Activated B cell treated with CpG ODN at 0.5 μM for 24 hours (primary cell): ENCODE results near the gene HSF4. TPM values are rescaled to one million over a fixed set of nuclear protein-coding genes. Genes with fewer than 3 reads are reported as not detected.

Experiments
- ATAC-seq: fragments of 200-7000 bp; cut with Tn5 transposase; one replicate; pipeline ENCODE4 v1.10.0; 2021; ENCODE audit warnings: low read depth, mild to moderate bottlenecking, moderate library complexity
- CTCF ChIA-PET: fragments of 350-600 bp; sonication (Branson Sonifier 250); formaldehyde crosslinking; loops from one replicate; lab custom pipeline; 2021; ENCODE audit warnings: antibody characterized with exemption; lab: Charles Lee
- POLR2A ChIA-PET: fragments of 350-600 bp; sonication (Branson Sonifier 250); formaldehyde crosslinking; loops from one replicate; lab custom pipeline; 2021; ENCODE audit warnings: antibody characterized with exemption; lab: Charles Lee
- DNase-seq: peaks from one replicate; pipeline ENCODE4 v3.0.0; 2022
- H3K27ac Mint-ChIP-seq: one replicate; pipeline ENCODE4 v1.8.0; 2020; ENCODE audit warnings: mixed read lengths
- H3K27me3 Mint-ChIP-seq: one replicate; pipeline ENCODE4 v1.8.0; 2021; ENCODE audit warnings: mixed read lengths
- H3K36me3 Mint-ChIP-seq: one replicate; pipeline ENCODE4 v1.8.0; 2021; ENCODE audit warnings: low read depth, mixed read lengths
- H3K4me1 Mint-ChIP-seq: one replicate; pipeline ENCODE4 v1.8.0; 2021; ENCODE audit warnings: mixed read lengths
- H3K4me3 Mint-ChIP-seq: one replicate; pipeline ENCODE4 v1.8.0; 2020; ENCODE audit warnings: mild to moderate bottlenecking, mixed read lengths
- H3K9me3 Mint-ChIP-seq: one replicate; pipeline ENCODE4 v1.8.0; 2020; ENCODE audit warnings: mixed read lengths
- CTCF ChIP-seq: fragments of 200-600 bp; IDR thresholded peaks from one replicate; pipeline ENCODE4 v1.8.0; 2022; ENCODE audit warnings: antibody characterized with exemption, mild to moderate bottlenecking
- intact Hi-C: fragments of 100-400 bp; cut with micrococcal nuclease; formaldehyde crosslinking; loops from one replicate; pipeline ENCODE4 v1.15.1; 2024
- total RNA-seq: library from RNA; stranded (reverse); gene quantifications from 2 replicates; pipeline ENCODE4 v1.2.3, GENCODE V29; 2022

Gene HSF4
- total RNA-seq, 1 donor from 2014 or later, result 5.9 TPM

GRCh38 chr16:67184995-67185650 is 20.6 kb downstream of the HSF4 start:
- intact Hi-C loops, result loop anchor here (1.0 kb wide), 3 partner anchors 168 to 231 kb away; no protein-coding TSS in a partner anchor
- TF ChIP-seq CTCF, result no peak
- Mint-ChIP-seq H3K27me3 (peaks cover 8% of the 10 kb centered on the region), H3K36me3 (no peaks in the 10 kb centered on the region), H3K4me1 (peaks cover 14% of the 10 kb centered on the region), H3K9me3 (no peaks in the 10 kb centered on the region), H3K27ac (peak overlapping the region; percentile 46), H3K4me3 (peak overlapping the region; percentile 85)
- POLR2A ChIA-PET, result interaction anchor here (1.0 to 1.3 kb wide), 5 partner anchors 7 to 167 kb away, joined by 3 to 6 read pairs (median 4); partner anchors contain the start of genes E2F4, FBXL8, TMEM208 and TRADD
- CTCF ChIA-PET, result interaction anchor here (0.6 to 2.1 kb wide), 11 partner anchors 8 to 290 kb away, joined by 3 to 15 read pairs (median 9); partner anchors contain the start of genes FBXL8 and TRADD
- DNase-seq (peak; percentile 75), ATAC-seq (peak; percentile 26)

- Mint-ChIP-seq H3K27me3 (peaks cover 8% of the 10 kb centered on the region), H3K9me3 (no peaks in the 10 kb centered on the region), H3K4me3 (peak overlapping the region; percentile 85), H3K4me1 (peaks cover 14% of the 10 kb centered on the region), H3K36me3 (no peaks in the 10 kb centered on the region), H3K27ac (peak overlapping the region; percentile 46)
- DNase-seq (no peak), ATAC-seq (no peak)
- CTCF ChIA-PET, result interaction anchor here (0.6 to 2.1 kb wide), 10 partner anchors 9 to 290 kb away, joined by 3 to 15 read pairs (median 10); partner anchors contain the start of genes FBXL8 and TRADD
- intact Hi-C loops, result loop anchor here (1.0 kb wide), 3 partner anchors 168 to 231 kb away; no protein-coding TSS in a partner anchor
- POLR2A ChIA-PET, result interaction anchor here (1.0 to 1.3 kb wide), 4 partner anchors 9 to 168 kb away, joined by 3 to 6 read pairs (median 4); partner anchors contain the start of genes FBXL8, TMEM208 and TRADD
- no peak for TF ChIP-seq CTCF
Observed at GRCh38 chr16:67185651-67186134, 21.1 kb downstream of the HSF4 start.

- Mint-ChIP-seq H3K36me3 (no peaks in the 10 kb centered on the region), H3K27me3 (peaks cover 8% of the 10 kb centered on the region), H3K4me3 (peak overlapping the region; percentile 32), H3K9me3 (no peaks in the 10 kb centered on the region), H3K27ac (no peak overlapping the region), H3K4me1 (peaks cover 17% of the 10 kb centered on the region)
- ATAC-seq, result no peak
- no peak for DNase-seq
- CTCF ChIA-PET, result interaction anchor here (1.5 kb wide), 1 partner anchor 31 kb away, joined by 4 read pairs; no protein-coding TSS in a partner anchor
- POLR2A ChIA-PET, result interaction anchor here (0.7 kb wide), 1 partner anchor 312 kb away, joined by 4 read pairs; no protein-coding TSS in a partner anchor
- intact Hi-C loops, result no loop called here
- TF ChIP-seq CTCF, result no peak
Observed at GRCh38 chr16:67186550-67186950, 22.0 kb downstream of the HSF4 start.

- intact Hi-C loops, result no loop called here
- Mint-ChIP-seq H3K9me3 (no peaks in the 10 kb centered on the region), H3K4me1 (peaks cover 22% of the 10 kb centered on the region), H3K36me3 (no peaks in the 10 kb centered on the region), H3K27ac (no peak overlapping the region), H3K27me3 (peaks cover 8% of the 10 kb centered on the region), H3K4me3 (no peak overlapping the region)
- CTCF ChIA-PET, result interaction anchor here (1.5 kb wide), 1 partner anchor 32 kb away, joined by 4 read pairs; no protein-coding TSS in a partner anchor
- DNase-seq, result no peak
- no peak for ATAC-seq
- no peak for TF ChIP-seq CTCF
- POLR2A ChIA-PET, result no interaction called here
Observed at GRCh38 chr16:67187175-67187890, 22.8 kb downstream of the HSF4 start.
